ENCODE measurements around the gene PSEN2. TPM values are rescaled to one million over a fixed set of nuclear protein-coding genes. Genes with fewer than 3 reads are reported as not detected.

Gene PSEN2
- total and polyA plus RNA-seq, 2 of the 8 experiments (the other 6 are each of a cell fraction or from before 2014, with no cell fraction given) = 22.9 to 29.0 TPM

DNA sequence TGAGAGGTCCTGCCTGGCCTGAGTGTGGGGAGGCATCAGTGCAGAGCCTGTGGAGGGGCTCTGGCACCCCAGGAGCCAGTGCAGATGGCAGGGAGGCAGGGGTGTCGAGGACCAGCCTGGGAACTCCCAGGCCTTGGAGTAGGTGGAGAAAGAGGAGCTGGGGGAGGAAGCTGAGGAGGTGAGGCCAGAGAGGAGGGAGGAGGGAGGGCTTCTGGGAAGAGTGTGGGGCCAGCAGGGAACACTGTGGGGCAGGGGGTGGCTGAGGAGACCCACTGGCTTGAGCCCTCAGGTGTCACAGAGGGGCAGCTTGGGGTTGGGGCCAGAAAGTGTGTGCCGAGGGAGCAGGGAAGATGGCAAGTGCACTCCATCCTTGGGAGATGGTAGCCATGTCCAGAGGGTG, 73.5 kb downstream of the PSEN2 start:
- Histone ChIP-seq H3K79me1 (ENCODE audit: low read depth, low read length) (peaks cover 12% of the 10 kb centered on the region), H3K14ac (ENCODE audit: insufficient read length) (no peak overlapping the region), H3K56ac (replicated peaks; ENCODE audit: insufficient read length, low read depth, low read length) (no peak overlapping the region), H4K20me1 (replicated peaks in 1 of 2; ENCODE audit: control insufficient read depth in 1 of 2, insufficient read depth in 2 of 2, low read length in 2 of 2) (peaks cover 1 to 3% of the 10 kb centered on the region in 2 experiments), H4K91ac (replicated peaks; ENCODE audit: insufficient read length, low read length) (no peak overlapping the region), H3K36me3 (ENCODE audit: control insufficient read depth in 2 of 4, insufficient read depth in 4 of 4, low read length in 3 of 4) (no peaks in the 10 kb centered on the region), H3K9me3 (ENCODE audit: insufficient read depth in 2 of 2, low read depth in 1 of 2, low read length in 1 of 2) (no peaks in the 10 kb centered on the region; a peak in 1 of 4 replicates), H3K4me2 (ENCODE audit: insufficient read depth in 1 of 2, low read depth in 2 of 2, low read length in 2 of 2) (no peak overlapping the region), H3K27me3 (replicated peaks in 1 of 4; ENCODE audit: control insufficient read depth in 3 of 4, extremely low read depth in 1 of 4, insufficient read depth in 3 of 4, low read length in 3 of 4) (peaks cover 0 to 2% (median 0%) of the 10 kb centered on the region in 4 experiments; a peak in 3 of 7 replicates), H4K8ac (ENCODE audit: extremely low read depth, insufficient read depth, low read length) (no peak overlapping the region), H3K4me1 (replicated peaks in 1 of 4; ENCODE audit: control insufficient read depth in 3 of 4, insufficient read depth in 4 of 4, low read length in 3 of 4) (peaks cover 0 to 11% (median 3%) of the 10 kb centered on the region in 4 experiments; a peak in 6 of 7 replicates), H3K9ac (replicated peaks in 1 of 4; ENCODE audit: extremely low read depth in 1 of 4, low read depth in 3 of 4, low read length in 3 of 4) (no peak overlapping the region; a peak in 1 of 7 replicates), H3K4me3 (ENCODE audit: extremely low read depth in 1 of 4, insufficient read depth in 2 of 4, low read depth in 3 of 4, low read length in 4 of 4) (no peak overlapping the region), H2BK120ac (replicated peaks; ENCODE audit: low read depth, low read length) (no peak overlapping the region), H4K5ac (ENCODE audit: insufficient read length, low read depth, low read length) (no peak overlapping the region), H3K27ac (ENCODE audit: low read depth, low read length) (no peak overlapping the region), H3K23ac (ENCODE audit: insufficient read length) (no peak overlapping the region), H3K18ac (ENCODE audit: extremely low read depth, low read length) (no peak overlapping the region), H2BK12ac (ENCODE audit: low read depth, low read length) (no peak overlapping the region), H2BK15ac (ENCODE audit: low read length) (no peak overlapping the region), H3K79me2 (ENCODE audit: control insufficient read depth in 1 of 2, insufficient read depth in 2 of 2, low read length in 2 of 2) (peaks cover 0 to 74% of the 10 kb centered on the region in 2 experiments; a peak in 2 of 4 replicates), H2AFZ (ENCODE audit: low read length) (no peak overlapping the region), H3K23me2 (ENCODE audit: low read depth, low read length) (peaks cover 9% of the 10 kb centered on the region), H2BK20ac (ENCODE audit: low read length) (no peak overlapping the region), H2BK5ac (ENCODE audit: low read depth, low read length) (no peak overlapping the region), H2AK5ac (ENCODE audit: low read depth, low read length) (0 out of 2 replicates have a peak overlapping the region, but pooled peaks have one; percentile 29), H3K4ac (replicated peaks; ENCODE audit: insufficient read length, low read depth, low read length) (no peak overlapping the region)
- DNase-seq (ENCODE audit: low read depth in 1 of 2, low spot score in 2 of 2) (no peak), FAIRE-seq (no peak)
- ChIA-PET CTCF (ENCODE audit: partially characterized antibody) (interaction anchor here (1.0 to 1.2 kb wide), 2 partner anchors 22 to 24 kb away, joined by 3 to 4 read pairs; no protein-coding TSS in a partner anchor), POLR2A (ENCODE audit: partially characterized antibody) (no interaction called here)
- TF ChIP-seq FOSL1 (IDR thresholded peaks at IDR 0.05; ENCODE audit: insufficient read depth, low read depth, low read length) (no peak), SRF (IDR thresholded peaks at IDR 0.05; ENCODE audit: low read depth, low read length) (no peak), NRF1 (IDR thresholded peaks at IDR 0.05; ENCODE audit: low read depth, low read length) (no peak), CHD1 (IDR thresholded peaks at IDR 0.05; ENCODE audit: low read depth, low read length) (no peak), POU5F1 (IDR thresholded peaks at IDR 0.05; ENCODE audit: low read depth, low read length) (no peak), MAFK (IDR thresholded peaks at IDR 0.05; ENCODE audit: low read depth, low read length) (no peak), POLR2A (IDR thresholded peaks at IDR 0.05; ENCODE audit: control extremely low read depth in 1 of 2, low read depth in 2 of 2, low read length in 2 of 2) (no peak), SIX5 (IDR thresholded peaks at IDR 0.05; ENCODE audit: low read depth, low read length) (no peak)
- TF ChIP-seq, protein P1, sequence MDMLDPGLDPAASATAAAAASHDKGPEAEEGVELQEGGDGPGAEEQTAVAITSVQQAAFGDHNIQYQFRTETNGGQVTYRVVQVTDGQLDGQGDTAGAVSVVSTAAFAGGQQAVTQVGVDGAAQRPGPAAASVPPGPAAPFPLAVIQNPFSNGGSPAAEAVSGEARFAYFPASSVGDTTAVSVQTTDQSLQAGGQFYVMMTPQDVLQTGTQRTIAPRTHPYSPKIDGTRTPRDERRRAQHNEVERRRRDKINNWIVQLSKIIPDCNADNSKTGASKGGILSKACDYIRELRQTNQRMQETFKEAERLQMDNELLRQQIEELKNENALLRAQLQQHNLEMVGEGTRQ (IDR thresholded peaks at IDR 0.05; ENCODE audit: low read length) = no peak
- TF ChIP-seq, protein P2, sequence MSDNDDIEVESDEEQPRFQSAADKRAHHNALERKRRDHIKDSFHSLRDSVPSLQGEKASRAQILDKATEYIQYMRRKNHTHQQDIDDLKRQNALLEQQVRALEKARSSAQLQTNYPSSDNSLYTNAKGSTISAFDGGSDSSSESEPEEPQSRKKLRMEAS (IDR thresholded peaks at IDR 0.05) = no peak
- 84% methylated on average over 2 of the region's 2 CpGs; no CpG with 5 or more reads in 1 of the 2 experiments for WGBS, 2 experiments (ENCODE audit: extremely low coverage in 1 of 2, insufficient coverage in 1 of 2, insufficient read length in 1 of 2, insufficient replicate concordance in 2 of 2, low coverage in 1 of 2, low lambda C conversion rate in 2 of 2, missing lambda C conversion rate in 1 of 2)
